Liver (tissue), 3 donors: ENCODE data around the gene LTV1.
"Not testable (repeated sequence)": the region's sequence is repeated elsewhere in the genome, so short reads cannot be mapped to it uniquely, and the experiment has no call there.

Source experiments
- ATF3 ChIP-seq: IDR thresholded peaks from 2 replicates; pipeline ENCODE4 v1.6.1; 2016; ENCODE audit warnings: antibody characterized with exemption
- CTCF ChIP-seq: fragments of 150-350 bp; IDR thresholded peaks from 2 replicates; pipeline ENCODE4 v1.5.1; 2017; ENCODE audit warnings: improper control_type of control experiment, low read depth, low read length; ENCODE audit not compliant: missing input control
- MAX ChIP-seq: IDR thresholded peaks from 2 replicates; pipeline ENCODE4 v1.6.1; 2016; ENCODE audit warnings: antibody characterized with exemption
- RAD21 ChIP-seq, 2 donors: IDR thresholded peaks; 2 replicates each; pipeline ENCODE4 v1.6.1; 2016; ENCODE audit warnings: antibody characterized with exemption in 2 of 2, mild to moderate bottlenecking in 2 of 2
- YY1 ChIP-seq: IDR thresholded peaks from 2 replicates; pipeline ENCODE4 v1.6.1; 2016; ENCODE audit warnings: antibody characterized with exemption, mild to moderate bottlenecking
- donor health status: healthy.
- donor health status: healthy.

- not testable (repeated sequence) for TF ChIP-seq CTCF; ATF3; RAD21 (IDR thresholded peaks at IDR 0.05); MAX; YY1
Measured at GRCh38 chr6:143855057-143855456, 11.9 kb downstream of the LTV1 start.
